ENCODE data around the gene ZDHHC12. TPM values are rescaled to one million over a fixed set of nuclear protein-coding genes. Genes with fewer than 3 reads are reported as not detected.

The ZDHHC12 gene
- total and polyA plus RNA-seq, 2 of the 13 experiments (the other 11 are each of a cell fraction or from before 2014, with no cell fraction given): 25.4 to 28.0 TPM

DNA sequence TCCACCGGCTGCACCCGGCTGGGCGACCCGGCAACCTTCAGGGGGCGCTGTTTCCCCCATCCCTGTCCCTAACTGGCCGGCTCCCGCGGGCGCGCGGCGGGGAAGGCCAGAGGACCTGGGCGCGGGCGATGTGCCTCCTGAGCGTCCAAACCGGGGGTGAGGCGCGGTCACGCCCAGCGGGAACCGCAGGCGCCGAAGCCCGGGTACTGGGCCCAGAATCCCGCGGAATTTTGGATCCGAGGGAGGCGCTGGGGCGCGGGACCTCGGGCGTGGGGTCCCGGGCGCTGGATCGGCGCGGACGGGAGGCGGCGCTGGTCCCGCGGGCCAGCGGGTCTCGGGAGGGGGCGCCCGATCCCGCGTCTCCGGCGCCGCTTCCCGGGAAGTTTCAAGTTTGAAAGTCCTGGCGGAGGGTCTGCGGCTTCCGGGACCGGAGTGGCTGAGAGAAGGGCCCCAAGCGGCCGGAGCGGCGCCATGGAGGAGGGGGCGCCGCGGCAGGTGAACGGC lies 21.4 kb downstream of the ZDHHC12 start, which contains the start of gene PKN3 (continued):
- TF ChIP-seq, protein P1, sequence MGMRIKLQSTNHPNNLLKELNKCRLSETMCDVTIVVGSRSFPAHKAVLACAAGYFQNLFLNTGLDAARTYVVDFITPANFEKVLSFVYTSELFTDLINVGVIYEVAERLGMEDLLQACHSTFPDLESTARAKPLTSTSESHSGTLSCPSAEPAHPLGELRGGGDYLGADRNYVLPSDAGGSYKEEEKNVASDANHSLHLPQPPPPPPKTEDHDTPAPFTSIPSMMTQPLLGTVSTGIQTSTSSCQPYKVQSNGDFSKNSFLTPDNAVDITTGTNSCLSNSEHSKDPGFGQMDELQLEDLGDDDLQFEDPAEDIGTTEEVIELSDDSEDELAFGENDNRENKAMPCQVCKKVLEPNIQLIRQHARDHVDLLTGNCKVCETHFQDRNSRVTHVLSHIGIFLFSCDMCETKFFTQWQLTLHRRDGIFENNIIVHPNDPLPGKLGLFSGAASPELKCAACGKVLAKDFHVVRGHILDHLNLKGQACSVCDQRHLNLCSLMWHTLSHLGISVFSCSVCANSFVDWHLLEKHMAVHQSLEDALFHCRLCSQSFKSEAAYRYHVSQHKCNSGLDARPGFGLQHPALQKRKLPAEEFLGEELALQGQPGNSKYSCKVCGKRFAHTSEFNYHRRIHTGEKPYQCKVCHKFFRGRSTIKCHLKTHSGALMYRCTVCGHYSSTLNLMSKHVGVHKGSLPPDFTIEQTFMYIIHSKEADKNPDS (CRISPR knock-in tag; IDR thresholded peaks at IDR 0.05): no peak
- TF ChIP-seq ZBTB7A (CRISPR knock-in tag; IDR thresholded peaks at IDR 0.05) (no peak), ZMAT3 (CRISPR knock-in tag; conservative IDR thresholded peaks at IDR 0.05) (peak; percentile 77; the same call in 1 of the 2 replicates), ISX (CRISPR knock-in tag; conservative IDR thresholded peaks at IDR 0.05) (no peak), ZNF446 (CRISPR knock-in tag; IDR thresholded peaks at IDR 0.05) (no peak), KLF6 (CRISPR knock-in tag; IDR thresholded peaks at IDR 0.05) (no peak), ARNT (IDR thresholded peaks at IDR 0.05) (no peak), PCBP1 (IDR thresholded peaks at IDR 0.05; ENCODE audit: borderline replicate concordance, low read depth, low read length) (no peak), SP1 (IDR thresholded peaks at IDR 0.05) (no peak), SP1 (CRISPR knock-in tag; IDR thresholded peaks at IDR 0.05) (no peak), ESRRA (CRISPR knock-in tag; IDR thresholded peaks at IDR 0.05; ENCODE audit: low read depth) (0 out of 2 replicates have a peak, but pooled peaks have one; percentile 16), HDAC2 (CRISPR knock-in tag; IDR thresholded peaks at IDR 0.05) (no peak), SOX13 (IDR thresholded peaks at IDR 0.05) (no peak), SOX13 (CRISPR knock-in tag; conservative IDR thresholded peaks at IDR 0.05 in 1 of 2, IDR thresholded peaks at IDR 0.05 in 1 of 2) (0 out of 4 replicates have a peak, but pooled peaks of 1 of the 2 experiments have one; percentile 1), ZGPAT (CRISPR knock-in tag; IDR thresholded peaks at IDR 0.05) (peak; percentile 58), TBL1XR1 (IDR thresholded peaks at IDR 0.05; ENCODE audit: borderline replicate concordance, low read length, partially characterized antibody) (no peak), ZNF333 (CRISPR knock-in tag; IDR thresholded peaks at IDR 0.05; ENCODE audit: borderline replicate concordance) (no peak; the same call in 1 of the 2 replicates), HHEX (CRISPR knock-in tag; IDR thresholded peaks at IDR 0.05) (no peak), TIGD3 (CRISPR knock-in tag; IDR thresholded peaks at IDR 0.05; ENCODE audit: borderline replicate concordance) (0 out of 2 replicates have a peak, but pooled peaks have one; percentile 47), CBFB (CRISPR knock-in tag; IDR thresholded peaks at IDR 0.05) (no peak), ZNF138 (CRISPR knock-in tag; IDR thresholded peaks at IDR 0.05; ENCODE audit: low read depth) (no peak), RNF2 (conservative IDR thresholded peaks at IDR 0.05; ENCODE audit: low read depth) (no peak), NFE2L1 (CRISPR knock-in tag; IDR thresholded peaks at IDR 0.05; ENCODE audit: borderline replicate concordance) (no peak)
- TF ChIP-seq, protein P2, sequence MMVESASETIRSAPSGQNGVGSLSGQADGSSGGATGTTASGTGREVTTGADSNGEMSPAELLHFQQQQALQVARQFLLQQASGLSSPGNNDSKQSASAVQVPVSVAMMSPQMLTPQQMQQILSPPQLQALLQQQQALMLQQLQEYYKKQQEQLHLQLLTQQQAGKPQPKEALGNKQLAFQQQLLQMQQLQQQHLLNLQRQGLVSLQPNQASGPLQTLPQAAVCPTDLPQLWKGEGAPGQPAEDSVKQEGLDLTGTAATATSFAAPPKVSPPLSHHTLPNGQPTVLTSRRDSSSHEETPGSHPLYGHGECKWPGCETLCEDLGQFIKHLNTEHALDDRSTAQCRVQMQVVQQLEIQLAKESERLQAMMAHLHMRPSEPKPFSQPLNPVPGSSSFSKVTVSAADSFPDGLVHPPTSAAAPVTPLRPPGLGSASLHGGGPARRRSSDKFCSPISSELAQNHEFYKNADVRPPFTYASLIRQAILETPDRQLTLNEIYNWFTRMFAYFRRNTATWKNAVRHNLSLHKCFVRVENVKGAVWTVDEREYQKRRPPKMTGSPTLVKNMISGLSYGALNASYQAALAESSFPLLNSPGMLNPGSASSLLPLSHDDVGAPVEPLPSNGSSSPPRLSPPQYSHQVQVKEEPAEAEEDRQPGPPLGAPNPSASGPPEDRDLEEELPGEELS (CRISPR knock-in tag; IDR thresholded peaks at IDR 0.05): no peak
- TF ChIP-seq, protein P3, sequence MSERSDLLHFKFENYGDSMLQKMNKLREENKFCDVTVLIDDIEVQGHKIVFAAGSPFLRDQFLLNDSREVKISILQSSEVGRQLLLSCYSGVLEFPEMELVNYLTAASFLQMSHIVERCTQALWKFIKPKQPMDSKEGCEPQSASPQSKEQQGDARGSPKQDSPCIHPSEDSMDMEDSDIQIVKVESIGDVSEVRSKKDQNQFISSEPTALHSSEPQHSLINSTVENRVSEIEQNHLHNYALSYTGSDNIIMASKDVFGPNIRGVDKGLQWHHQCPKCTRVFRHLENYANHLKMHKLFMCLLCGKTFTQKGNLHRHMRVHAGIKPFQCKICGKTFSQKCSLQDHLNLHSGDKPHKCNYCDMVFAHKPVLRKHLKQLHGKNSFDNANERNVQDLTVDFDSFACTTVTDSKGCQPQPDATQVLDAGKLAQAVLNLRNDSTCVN (CRISPR knock-in tag; IDR thresholded peaks at IDR 0.05; ENCODE audit: borderline replicate concordance): no peak

All from HepG2 (cell line).